K562 treated with DMSO at 1 percent for 48 hours (cell line): ENCODE results near the gene KCTD4. TPM values are rescaled to one million over a fixed set of nuclear protein-coding genes. Genes with fewer than 3 reads are reported as not detected.

Source experiments
- total RNA-seq: library from RNA; unstranded; fragments of 300-600 nt; gene quantifications from 2 replicates; pipeline ENCODE4 v1.2.3, GENCODE V29; 2022; ENCODE audit warnings: low replicate concordance; ENCODE audit errors: extremely low read depth

The KCTD4 gene
- not detected in 2 replicates for total RNA-seq

DNA sequence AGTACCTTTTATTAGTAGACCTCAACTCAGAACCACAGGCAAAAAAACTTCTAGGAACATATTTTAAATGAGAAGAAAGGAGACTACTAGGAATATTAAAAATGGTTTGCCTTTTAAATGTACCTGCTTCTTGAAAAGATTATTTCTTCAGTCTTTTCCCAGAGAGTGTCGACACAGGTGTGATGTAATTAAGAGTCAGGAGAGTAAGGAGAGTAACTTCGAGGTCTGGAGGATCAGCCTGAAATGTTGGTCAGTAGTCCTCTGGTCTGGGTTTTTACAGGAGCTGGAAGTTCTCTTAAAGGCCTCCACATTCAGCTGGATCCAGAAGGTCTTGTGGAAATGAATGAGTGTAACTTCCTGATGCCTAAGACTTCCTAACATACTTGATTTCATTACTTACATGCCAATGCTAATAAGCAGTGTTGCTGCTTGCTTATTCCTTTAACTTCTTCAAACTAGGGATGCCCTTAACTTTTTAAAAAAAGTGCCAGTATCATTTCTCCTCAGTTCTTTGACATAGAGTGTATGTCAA lies at the start of gene KCTD4:
Gene KCTD4 (minus strand): TSS at position 345 of the 532 bp plus-strand sequence. CDS start 6,478 bp downstream, outside the sequence.

Other genes starting within 250 kb of the KCTD4 start
- gene NUFIP1, start 211.6 kb downstream of the KCTD4 start, total RNA-seq, result not detected in 2 replicates
- not detected in 2 replicates for gene GPALPP1, start 211.5 kb downstream of the KCTD4 start, total RNA-seq
- not detected in 2 replicates for gene GTF2F2, start 80.5 kb downstream of the KCTD4 start, total RNA-seq
- 2,327 and 3,041 TPM in 2 replicates for gene TPT1, start 140.1 kb upstream of the KCTD4 start, total RNA-seq
- not detected in 2 replicates for gene SLC25A30, start 217.3 kb upstream of the KCTD4 start, total RNA-seq